HG03095 (cell line): ENCODE results near the gene ZC3H7A.
"Not testable (repeated sequence)": the region's sequence is repeated elsewhere in the genome, so short reads cannot be mapped to it uniquely, and the experiment has no call there.

Experiments
- ATAC-seq: cut with Tn5 transposase; IDR thresholded peaks from one replicate; pipeline ENCODE4 v1.9.1; 2021; ENCODE audit warnings: moderate library complexity; ENCODE audit not compliant: unreplicated experiment

The ZC3H7A gene, protein sequence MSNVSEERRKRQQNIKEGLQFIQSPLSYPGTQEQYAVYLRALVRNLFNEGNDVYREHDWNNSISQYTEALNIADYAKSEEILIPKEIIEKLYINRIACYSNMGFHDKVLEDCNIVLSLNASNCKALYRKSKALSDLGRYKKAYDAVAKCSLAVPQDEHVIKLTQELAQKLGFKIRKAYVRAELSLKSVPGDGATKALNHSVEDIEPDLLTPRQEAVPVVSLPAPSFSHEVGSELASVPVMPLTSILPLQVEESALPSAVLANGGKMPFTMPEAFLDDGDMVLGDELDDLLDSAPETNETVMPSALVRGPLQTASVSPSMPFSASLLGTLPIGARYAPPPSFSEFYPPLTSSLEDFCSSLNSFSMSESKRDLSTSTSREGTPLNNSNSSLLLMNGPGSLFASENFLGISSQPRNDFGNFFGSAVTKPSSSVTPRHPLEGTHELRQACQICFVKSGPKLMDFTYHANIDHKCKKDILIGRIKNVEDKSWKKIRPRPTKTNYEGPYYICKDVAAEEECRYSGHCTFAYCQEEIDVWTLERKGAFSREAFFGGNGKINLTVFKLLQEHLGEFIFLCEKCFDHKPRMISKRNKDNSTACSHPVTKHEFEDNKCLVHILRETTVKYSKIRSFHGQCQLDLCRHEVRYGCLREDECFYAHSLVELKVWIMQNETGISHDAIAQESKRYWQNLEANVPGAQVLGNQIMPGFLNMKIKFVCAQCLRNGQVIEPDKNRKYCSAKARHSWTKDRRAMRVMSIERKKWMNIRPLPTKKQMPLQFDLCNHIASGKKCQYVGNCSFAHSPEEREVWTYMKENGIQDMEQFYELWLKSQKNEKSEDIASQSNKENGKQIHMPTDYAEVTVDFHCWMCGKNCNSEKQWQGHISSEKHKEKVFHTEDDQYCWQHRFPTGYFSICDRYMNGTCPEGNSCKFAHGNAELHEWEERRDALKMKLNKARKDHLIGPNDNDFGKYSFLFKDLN

DNA sequence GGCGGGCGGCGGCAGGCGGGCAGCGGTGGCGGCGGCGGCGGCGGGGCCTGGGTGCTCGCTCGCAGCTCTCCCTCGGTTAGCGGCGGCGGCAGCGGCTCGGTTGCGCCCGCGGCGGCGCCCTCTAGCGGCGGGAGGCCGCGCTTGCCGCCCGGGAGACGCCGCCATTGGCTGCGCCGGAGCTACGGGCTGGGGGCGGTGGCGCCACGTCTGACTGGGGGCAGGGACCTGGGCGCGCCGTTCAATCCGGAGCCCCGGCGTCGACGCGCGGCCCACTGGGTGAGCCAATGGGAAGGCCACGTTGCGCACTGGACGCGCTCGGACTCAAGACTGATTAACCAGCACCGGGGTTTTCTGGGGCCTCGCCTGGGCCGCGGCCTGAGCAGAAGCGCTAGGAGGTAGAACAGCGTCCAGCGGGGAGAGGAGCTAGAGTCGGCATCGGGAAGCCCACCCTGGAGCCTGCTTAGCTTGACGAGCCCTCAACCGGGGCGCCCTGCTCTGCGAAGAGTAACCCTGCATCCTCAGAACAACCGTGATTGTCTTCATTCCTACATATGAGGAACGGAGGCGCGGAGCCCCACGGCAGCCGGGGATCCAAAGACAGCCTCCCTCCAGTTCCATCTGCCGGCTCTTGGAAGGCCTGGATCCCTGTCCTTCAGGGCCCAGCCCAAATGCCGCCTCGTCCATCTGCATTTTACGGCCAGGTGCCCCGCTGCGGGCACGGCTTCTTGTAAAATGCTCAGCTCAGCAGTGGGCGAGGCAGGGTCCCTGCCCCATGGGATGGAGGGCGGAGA is at the start of gene ZC3H7A:
TSS of gene ZC3H7A (minus strand) at position 93 of the 791 bp plus-strand sequence. CDS start 14,904 bp downstream, outside the sequence.
- peak; percentile 82 for ATAC-seq

DNA sequence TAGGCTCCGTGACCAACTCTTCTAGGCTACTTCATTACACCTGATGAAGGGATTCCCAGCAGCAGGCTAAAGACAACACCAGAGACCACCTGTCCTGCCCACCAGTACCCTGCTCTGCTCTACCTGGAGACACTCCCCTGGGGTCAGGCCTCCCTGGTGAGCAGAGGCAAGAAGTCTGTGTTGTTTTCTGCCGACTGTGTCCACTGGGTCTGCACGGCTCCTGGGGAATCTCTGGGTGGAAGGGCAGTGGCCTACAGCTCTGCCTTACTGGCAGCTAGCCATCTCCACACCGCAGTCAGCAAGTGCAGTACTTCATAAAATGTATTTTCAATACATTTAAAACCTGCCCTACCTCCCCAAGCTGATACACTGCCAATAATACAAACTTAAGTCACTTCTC is 47.4 kb upstream of the ZC3H7A start:
- ATAC-seq, result no peak

DNA sequence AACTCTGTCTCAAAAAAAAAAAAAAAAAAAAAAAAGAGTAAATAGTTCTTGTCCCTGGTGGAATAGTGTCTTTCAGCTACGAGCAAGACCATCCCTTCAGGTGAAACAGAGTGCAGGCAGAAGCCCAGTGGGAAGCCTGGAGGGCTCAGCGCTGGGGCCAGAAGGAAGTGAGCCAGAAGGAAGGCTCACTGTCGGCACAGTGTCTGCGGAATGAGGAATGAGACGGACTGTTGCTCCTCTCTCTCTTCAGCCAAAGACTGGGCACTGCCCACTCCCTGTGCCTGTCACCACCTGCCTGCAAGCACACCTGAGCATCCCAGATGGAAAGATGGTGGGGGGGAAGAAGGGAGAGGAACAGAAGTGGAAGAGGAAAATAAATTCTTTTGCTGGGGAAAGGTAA is 46.8 kb upstream of the ZC3H7A start:
- ATAC-seq, result no peak

DNA sequence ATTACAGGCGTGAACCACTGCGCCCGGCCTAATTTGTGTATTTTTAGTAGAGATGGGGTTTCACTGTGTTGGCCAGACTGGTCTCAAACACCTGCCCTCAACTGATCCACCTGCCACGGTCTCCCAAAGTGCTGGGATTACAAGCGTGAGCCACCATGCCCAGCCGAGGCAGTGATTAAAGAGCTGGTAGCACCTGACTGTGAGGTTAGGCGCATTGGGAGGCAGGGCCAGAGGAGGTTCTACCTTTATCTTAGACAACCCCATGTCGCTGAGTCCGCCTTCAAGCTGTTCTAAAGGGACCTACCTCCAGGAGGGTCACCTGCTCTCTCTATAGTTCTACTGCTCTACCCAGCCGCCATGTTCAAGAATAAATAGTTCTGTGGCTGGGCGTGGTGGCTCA is 46.1 kb upstream of the ZC3H7A start:
- ATAC-seq, result no peak

DNA sequence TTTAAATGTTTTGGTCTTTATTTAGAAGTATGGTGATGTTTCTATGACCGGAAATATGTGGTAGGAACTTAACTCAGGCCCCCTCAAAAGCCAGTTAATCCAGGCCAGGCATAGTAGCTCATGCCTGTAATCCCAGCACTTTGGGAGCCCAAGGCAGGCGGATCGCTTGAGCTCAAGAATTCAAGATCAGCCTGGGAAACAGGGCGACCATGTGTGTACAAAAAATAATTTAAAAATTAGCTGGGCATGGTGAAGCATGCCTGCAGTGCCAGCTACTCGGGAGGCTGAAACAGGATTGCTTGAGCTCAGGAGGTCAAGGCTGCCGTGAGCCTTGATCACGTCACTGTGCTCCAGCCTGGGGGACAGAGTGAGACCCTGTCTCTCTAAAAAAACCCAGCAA is 44.0 kb upstream of the ZC3H7A start:
- no peak for ATAC-seq

DNA sequence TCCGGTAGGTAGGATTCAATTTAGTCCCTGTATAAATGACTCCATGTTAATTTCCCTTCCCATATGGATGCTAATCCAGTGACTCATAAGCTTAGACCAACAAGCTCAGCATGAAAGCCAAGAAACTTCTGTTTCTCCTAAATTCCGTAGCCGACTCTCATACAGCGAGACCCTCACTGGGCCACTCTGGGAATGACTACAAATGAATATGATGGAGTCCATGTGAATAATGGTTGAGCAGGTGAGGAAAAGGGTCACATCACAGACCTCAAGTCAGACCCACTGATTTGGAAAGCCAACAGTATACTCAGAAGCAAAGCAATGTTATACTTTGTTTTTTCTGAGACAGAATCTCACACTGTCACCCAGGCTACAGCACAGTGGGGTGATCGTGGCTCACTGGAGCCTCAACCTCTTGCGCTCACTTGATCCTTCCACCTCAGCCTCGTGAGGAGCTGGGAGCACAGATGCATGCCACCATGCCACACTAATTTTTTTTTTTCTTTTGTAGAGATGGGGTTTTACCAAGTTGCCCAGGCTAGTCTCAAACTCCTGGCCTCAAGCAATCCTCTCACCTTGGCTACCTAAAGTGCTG is 39.7 kb upstream of the ZC3H7A start:
- ATAC-seq, result no peak

DNA sequence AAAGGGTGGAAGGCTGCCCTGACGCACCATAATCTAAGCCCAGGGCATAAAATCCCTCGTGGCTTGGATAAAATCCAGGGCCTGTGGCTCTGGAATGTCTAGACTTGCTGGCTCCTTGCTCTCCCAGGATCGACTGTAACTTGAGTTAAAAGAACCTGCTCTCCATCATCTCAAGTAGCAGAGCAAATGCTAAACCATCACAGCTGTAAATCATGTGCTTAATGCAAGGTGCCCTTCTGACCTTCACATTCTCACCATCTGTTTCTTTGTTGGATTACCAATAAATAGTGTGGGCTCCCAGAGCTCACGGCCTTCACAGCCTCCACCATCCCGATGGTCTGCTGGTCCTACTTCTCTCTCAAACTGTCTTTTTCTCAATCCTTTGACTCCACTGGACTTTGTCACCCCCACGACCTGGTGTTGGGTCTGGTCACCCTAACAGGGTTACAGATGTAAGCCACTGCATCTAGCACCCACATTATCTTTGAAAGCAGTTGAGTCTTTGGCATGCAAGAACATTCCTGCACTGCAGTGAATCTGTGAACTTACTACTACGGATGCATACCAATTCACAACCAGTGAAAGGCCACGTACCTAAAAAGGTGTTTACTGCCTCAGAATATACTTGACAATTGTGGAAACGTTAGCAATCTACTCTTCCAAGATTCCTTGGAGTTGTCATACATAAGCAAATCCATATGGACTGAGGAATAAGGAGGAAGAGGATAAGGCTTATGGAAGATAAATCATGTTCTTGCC is 39.0 kb upstream of the ZC3H7A start:
- ATAC-seq, result no peak

DNA sequence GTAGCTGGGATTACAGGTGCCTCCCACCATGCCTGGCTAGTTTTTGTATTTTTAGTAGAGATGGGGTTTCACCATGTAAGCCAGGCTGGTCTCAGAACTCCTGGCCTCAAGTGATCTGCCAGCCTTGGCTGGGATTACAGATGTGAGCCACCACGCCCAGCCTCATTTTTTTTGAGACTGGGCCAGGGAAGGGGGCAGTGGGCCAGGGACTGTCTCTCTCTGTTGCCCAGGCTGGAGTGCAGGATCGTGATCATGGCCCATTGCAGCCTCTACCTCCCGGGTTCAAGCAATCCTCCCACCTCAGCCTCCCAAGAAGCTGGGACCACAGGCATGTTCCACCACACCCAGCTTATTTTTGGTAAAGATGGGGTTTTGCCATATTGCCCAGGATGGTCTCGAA is 38.3 kb upstream of the ZC3H7A start:
- no peak for ATAC-seq

DNA sequence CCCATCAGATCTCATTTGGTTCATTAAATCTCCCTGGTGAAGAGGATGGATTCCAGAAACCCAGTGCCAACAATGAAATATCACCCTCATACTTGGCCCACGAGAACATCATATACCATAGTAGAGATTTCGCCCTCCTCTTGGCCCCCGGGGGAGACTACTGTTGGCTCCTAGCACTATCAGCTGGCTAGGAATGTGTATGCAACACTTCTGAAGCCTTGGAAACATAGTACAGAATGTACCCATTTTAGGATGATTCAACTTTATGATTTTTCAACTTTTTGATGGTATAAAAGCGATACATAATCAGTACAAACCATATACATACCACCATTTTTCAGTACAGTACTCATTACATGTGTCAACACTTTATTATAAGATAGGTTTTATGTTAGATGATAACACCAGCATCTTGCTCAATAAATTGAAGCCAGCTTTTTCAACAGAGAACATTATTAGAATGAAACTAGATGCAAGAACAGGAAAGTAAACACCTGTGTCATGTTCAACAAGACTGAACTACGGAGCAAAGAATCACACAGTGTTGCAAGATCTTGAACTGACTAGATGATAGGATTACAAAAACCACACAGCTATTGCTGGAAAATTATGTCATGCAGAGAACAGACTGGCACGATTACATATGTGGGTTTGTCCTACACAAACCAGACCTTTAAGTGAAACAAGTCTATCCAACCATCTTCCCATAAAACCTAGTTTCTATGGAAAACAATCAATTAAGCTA is 37.1 kb upstream of the ZC3H7A start:
- no peak for ATAC-seq

DNA sequence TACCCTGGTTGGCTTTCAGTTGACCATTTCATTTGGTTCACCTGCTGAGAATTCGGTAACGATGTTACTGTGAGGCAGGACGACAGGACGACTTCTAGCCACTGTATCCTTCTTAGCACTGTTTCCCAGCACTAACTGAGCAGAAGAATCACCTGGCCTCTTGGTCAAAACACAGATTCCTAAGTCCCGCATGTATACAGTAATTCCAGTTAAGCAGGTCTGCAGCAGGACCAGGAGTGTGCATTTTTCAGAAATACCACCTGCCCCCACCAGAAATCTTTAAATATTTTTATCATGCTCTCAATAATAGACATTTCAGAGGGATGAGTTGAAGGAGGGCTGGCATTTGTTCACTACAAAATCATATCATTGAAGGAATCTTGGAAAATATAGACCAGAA is 31.6 kb upstream of the ZC3H7A start:
- ATAC-seq, result no peak

DNA sequence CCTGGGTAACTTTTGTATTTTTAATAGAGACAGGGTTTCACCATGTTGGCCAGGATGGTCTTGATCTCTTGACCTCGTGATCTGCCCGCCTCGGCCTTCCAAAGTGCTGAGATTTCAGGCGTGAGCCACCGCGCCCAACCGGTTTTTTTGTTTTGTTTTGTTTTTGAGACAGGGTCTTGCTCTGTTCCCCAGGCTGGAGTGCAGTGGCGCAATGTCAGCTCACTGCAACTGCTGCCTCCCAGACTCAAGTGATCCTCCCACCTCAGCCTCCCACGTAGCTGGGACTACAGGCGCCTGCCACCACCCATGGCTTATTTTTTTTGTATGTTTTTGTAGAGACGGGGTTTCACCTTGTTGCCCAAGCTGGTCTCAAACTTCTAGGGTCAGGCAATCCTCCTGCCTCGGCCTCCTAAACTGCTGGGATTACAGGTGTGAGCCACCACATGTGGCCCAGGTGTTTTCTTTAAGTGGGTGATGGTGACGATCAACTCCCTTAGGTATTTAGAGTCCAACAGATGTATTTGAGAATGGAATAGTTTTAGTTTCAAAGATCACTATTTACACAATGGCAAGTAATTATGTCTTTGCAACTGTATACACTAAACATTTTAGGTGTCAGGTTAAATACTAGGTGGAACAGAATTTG is 28.6 kb upstream of the ZC3H7A start:
- ATAC-seq, result not testable (repeated sequence)

DNA sequence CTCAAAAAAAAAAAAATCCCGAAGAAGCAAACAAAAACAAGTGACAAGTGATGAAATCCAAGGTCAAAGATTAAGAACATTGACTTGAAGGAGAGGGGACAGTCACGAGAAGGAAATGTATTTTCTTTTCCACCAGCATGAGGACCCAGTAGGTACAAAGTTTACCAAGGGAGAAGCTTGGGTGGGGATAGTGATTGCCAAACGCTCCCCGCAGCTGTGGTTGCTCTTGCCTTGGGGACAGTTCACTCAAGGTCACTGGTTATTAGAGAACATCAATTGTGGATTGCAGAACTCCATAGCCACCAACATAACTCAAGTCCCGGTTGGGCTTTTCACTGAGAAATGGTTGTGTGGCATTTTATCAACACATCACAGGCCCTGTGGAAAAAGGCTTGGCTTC is 27.3 kb upstream of the ZC3H7A start:
- ATAC-seq, result no peak

DNA sequence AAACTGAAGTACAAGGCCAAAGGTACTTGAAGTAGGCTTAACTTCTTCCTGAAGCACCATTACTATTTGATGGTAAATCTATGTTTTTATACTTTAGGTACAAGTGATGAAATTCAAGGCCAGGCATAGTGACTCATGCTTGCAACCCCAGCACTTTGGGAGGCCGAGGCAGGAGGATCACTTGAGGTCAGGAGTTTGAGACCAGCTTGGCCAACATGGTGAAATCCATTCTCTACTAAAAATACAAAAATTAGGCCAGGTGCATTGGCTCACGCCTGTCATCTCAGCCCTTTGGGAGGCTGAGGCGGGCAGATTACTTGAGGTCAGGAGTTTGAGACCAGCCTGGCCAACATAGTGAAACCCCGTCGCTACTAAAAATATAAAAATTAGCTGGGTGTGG is 26.6 kb upstream of the ZC3H7A start:
- not testable (repeated sequence) for ATAC-seq

DNA sequence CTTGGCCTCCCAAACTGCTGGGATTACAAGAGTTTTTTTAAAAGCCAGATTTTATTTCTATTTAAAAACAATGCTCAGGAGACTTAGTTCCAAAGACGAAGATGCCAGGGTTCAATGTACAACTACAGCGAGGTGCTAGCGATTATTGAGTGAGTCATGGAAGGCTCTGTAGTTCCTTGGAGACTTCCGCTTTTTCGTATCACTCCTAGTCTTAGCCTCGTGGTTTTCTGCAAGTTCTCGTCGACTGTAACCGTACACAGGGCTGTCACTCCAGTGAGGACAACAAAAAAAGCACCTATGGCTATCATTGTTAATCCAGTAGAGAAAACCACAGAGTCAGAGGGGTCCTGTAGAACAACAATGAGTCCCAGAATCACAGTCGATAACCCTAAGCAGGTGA is 22.7 kb upstream of the ZC3H7A start:
- ATAC-seq, result no peak

DNA sequence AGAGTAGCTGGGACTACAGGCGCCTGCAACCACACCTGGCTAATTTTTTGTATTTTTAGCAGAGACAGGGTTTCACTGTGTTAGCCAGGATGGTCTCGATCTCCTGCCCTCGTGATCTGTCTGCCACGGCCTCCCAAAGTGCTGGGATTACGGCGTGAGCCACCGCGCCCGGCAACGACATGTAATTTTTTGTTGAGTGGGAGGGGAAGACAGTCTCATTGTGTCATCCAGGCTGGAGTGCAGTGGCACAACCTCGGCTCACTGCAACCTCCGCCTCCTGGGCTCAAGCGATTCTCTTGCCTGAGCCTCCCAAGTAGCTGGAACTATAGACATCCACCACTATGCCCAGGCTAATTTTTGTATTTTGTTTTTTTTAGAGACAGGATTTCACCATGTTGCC is 21.9 kb upstream of the ZC3H7A start:
- not testable (repeated sequence) for ATAC-seq

DNA sequence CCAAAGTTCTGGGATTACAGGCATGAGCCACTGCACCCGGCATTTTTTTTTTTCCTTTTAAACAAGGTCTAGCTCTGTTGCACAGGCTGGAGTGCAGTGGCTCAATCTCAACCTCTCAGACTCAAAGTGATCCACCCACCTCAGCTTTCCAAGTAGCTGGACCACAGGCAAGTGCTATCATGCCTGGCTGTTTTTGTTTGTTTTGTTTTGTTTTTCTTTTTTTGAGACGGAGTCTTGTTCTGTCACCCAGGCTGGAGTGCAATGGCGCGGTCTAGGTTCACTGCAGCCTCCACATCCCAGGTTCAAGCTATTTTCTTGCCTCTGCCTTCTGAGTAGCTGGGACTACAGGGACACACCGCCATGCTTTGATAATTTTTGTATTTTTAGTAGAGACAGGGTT is 19.1 kb upstream of the ZC3H7A start:
- ATAC-seq, result no peak

DNA sequence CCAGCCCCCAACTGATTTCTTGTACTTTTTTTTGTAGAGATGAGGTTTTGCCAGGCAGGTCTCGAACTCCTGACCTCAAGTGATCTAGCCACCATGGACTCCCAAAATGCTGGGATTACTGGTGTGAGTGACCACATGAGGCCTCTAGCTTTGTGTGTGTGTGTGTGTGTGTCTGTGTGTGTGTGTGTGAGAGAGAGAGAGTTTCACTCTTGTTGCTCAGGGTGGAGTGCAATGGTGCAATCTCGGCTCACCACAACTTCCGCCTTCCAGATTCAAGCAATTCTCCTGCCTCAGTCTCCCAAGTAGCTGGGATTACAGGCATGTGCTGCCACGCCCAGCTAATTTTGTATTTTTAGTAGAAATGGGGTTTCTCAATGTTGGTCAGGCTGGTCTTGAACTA is 17.7 kb upstream of the ZC3H7A start:
- not testable (repeated sequence) for ATAC-seq

DNA sequence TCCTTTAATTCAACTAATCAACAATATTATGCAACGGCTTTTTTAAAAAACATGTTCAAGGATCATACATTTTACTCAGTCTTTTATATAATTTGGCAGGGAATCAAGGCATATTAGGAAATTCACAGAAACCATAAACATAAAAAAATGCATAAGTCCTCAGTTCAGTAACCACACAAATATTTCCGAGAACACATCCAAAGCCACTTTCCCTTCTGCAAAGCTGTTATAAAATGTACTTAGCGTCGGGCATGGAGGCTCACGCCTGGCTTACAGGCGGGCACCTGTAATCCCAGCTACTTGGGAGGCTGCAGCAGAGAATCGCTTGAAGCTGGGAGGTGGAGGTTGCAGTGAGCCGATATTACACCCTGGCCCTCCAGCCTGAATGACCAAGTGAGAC is 9.7 kb upstream of the ZC3H7A start:
- no peak for ATAC-seq

DNA sequence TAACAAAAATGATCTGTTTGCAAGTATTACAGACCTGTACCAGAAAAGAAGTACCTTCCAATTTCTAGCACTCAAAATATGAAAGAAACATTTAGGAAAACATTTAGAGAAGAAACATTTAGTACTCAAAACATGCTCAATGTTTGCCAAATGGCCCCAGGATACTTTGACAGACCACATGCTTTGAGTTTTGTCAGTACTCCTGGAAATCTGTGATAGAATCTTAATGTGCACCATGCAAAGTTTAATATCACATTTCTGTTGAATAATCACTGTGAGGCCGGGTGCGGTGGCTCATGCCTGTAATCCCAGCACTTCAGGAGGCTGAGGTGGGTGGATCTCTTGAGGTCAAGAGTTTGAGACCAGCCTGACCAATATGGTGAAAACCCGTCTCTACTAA is 8.5 kb upstream of the ZC3H7A start:
- no peak for ATAC-seq
